ENCODE results near the gene ITGA8.
"Not testable (repeated sequence)": the region's sequence is repeated elsewhere in the genome, so short reads cannot be mapped to it uniquely, and the experiment has no call there.

The ITGA8 gene

DNA sequence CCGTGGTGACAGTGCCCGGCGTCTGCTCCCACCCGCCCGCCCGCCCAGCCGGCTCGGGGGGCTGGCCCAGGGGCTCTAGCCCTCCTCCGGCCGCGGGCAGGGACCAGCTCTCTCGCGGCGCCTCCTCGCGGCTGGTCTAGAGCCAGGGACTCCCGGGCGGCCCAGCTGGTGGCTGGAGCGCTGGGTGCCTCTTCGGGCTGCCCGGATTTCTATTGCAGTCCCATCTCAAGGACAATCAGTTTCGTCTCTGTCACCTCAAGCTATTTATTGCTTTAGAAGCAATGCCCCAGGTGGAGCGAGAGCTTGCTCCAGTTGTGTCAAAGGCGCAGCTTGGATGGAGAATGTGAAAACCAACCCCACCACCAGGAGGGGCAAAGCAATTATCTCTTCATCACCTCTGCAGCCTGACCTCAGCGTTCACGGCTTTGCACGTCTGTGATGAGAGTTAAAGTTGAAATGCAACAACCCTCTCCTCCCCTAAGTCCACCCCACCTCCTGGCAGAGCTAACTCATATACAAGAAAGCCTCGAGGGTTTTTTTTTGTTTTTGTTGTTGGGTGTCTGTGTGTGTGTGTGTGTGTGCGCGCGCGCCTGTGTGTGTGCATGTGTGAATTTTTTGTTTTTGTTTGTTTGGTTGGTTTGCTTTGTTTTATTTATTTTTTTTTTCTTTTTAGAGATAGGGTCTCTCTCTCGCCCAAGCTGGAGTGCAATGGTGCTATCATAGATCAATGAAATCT is at the start of gene ITGA8:
TSS of gene ITGA8 (minus strand) at position 24 of the 736 bp plus-strand sequence. CDS start 151 bp downstream, outside the sequence.
- no peak for DNase-seq (ENCODE audit: low read depth)

DNA sequence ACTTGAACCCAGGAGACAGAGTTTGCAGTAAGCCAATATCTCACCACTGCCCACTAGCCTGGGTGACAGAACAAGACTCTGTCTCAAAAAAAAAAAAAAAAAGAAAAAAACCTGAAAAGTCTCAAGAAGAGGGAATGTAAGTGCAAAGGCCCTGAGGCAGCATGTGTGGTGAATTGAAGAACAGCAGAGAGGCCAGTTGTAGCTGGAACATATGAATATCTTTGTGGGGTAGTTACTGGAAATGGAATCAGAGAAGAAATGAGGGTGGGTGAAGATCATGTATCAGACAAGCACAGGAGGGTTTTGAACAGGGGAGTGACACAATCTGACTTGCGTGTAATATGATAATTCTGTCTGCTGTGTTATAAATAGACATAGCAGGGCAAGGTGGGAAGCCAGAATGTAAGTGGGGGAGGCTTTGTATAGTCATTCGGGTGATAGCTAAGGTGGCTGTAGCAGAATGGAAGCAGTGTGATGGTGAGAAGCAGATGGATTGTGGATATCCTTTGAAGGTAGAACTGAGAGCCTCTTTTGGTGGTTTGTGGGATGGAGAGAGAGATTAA is 45.3 kb upstream of the ITGA8 start:
- no peak for DNase-seq (ENCODE audit: low read depth)

DNA sequence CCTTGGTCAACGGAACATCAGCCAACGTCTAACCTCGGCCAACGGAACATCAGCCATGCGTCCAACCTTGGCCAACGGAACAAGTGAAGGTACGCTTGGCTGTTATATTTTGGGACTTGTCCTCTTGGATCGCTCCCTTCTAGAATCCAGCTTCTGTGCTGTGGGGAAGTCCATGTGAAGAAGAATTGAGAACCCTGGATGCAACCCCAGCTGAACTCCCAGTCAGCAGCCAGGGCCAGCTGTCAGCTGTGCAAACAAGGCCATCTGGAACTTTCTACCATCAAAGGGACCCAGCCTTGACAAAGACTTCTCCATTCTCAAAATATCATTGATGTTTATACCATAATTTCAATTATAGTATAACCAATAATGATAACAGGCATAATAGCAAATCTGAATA is 43.3 kb upstream of the ITGA8 start:
- no peak for DNase-seq (ENCODE audit: low read depth)

GRCh38 chr10:15762239-15762638 is 42.5 kb upstream of the ITGA8 start:
- not testable (repeated sequence) for DNase-seq (ENCODE audit: low read depth)

DNA sequence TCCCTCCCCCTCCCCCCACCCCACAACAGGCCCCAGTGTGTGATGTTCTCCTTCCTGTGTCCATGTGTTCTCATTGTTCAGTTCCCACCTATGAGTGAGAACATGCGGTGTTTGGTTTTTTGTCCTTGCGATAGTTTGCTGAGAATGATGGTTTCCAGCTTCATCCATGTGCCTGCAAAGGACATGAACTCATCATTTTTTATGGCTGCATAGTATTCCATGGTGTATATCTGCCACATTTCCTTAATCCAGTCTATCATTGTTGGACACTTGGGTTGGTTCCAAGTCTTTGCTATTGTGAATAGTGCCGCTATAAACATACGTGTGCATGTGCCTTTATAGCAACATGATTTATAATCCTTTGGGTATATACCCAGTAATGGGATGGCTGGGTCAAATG is 41.5 kb upstream of the ITGA8 start:
- not testable (repeated sequence) for DNase-seq (ENCODE audit: low read depth)

- no peak for DNase-seq (ENCODE audit: low read depth)
Observed at GRCh38 chr10:15760681-15761080, 41.0 kb upstream of the ITGA8 start.

DNA sequence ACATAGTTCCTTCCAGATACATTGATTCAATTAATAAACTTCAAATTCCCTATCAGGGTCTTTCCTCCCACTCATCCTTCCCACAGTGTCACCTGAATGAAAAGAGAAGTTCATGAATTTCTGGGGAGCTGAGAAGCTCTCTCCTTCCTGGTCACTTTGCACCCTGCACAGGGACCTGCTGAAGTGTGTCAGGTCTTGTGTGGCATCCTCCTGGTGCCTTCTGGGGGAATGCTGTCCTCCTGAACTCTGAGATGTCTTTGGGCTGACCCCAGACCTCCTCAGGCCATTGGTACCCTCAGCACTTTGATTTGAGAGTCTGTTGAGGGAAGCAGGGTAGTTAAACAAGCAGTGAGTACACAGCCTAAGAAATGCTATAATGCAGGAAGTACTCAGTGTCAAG is 39.5 kb upstream of the ITGA8 start:
- DNase-seq (ENCODE audit: low read depth), result no peak

DNA sequence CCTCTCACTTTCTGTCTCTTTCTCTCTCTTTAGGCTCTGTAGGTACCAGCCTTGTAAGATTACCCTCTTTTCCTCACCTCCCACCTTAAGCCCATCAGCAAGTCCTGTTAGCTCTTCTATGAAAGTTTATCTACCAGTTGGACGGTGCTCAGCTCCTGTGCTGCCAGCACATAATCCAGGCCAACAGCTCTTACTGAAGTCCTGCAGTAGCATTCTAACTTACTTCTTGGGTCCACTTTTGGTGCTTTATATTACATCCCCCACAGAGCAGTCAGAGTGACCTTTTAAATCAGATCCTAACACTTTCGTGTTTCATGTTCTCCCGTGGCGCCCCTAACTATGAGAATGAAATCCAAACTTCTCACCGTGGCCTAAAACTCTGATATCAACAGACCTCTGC is 38.9 kb upstream of the ITGA8 start:
- DNase-seq (ENCODE audit: low read depth), result no peak

DNA sequence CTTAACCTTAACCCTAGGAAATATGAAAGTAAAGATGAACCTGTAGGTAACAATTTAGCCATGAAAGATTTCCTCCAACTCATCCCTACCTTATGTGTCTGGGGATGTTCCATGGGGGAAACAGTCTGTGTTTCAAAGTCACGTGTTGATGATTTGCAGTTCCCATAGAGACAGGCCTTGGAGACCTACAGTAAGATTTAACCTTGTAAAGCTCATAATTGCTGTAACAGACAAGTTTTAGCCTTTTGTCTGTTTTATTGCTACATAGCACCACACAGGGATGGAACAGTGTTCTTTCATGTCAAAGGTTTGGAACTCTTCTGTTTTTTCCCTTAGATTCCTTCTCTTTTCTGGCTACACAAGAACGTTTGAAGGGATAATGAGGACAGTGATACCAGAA is 35.2 kb upstream of the ITGA8 start:
- no peak for DNase-seq (ENCODE audit: low read depth)

DNA sequence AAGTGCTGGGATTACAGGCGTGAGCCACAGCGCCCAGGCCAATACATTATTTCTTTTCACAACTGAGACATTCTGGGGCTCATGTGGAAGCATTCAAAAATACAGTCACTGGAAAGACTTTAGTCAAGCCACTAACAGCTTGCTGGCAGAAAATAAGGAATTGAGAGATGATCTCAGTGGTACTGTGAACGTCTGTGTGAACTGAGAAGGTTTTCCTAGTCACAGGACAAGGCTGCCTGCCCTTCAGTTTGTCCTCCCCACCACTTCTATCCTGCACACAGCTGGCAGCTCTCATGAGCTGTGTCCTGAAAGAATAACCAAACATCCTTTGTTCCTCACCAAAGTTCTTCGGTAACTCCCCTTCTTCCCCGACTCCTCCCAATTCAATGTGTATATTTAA is 31.3 kb upstream of the ITGA8 start:
- DNase-seq (ENCODE audit: low read depth), result no peak

DNA sequence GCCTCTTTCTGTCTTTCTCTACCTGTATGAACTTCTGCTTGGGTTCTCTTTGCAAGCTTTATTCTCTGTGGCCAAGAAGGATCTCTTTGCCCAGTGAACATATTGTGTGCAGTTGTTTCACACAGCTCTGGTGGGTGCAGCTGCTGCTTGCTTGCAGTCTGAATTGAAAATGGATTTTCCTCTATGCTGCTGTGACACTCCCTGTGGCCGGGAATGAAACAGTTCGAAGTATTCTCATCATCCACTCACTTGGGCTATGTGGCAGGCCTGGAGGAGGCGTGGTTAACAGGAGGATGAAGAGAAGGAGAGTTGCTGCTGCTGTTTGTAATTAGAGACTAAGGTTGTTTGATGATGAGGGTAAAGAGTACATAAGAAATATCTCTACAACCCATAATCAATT is 28.4 kb upstream of the ITGA8 start:
- DNase-seq (ENCODE audit: low read depth), result no peak

- DNase-seq (ENCODE audit: low read depth), result no peak
Observed at GRCh38 chr10:15747632-15748031, 27.9 kb upstream of the ITGA8 start.

DNA sequence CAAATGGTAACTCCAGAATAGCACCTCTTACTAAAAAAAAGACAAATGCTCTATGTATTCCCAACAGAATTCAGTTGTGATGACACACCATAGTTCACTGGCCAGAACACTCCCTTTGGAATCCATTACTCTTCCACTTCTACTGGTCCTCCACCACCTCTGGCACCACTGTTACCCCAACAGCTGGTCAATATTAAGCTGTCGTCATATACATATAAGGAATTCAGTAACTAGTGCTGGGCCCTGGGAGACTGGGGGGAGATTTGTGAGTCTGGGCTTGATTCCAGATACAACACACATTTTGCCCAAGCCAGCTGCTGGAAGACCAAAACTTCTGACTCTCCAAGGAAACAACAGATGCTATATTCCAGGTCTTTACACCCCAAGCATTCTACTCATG is 26.0 kb upstream of the ITGA8 start:
- no peak for DNase-seq (ENCODE audit: low read depth)

DNA sequence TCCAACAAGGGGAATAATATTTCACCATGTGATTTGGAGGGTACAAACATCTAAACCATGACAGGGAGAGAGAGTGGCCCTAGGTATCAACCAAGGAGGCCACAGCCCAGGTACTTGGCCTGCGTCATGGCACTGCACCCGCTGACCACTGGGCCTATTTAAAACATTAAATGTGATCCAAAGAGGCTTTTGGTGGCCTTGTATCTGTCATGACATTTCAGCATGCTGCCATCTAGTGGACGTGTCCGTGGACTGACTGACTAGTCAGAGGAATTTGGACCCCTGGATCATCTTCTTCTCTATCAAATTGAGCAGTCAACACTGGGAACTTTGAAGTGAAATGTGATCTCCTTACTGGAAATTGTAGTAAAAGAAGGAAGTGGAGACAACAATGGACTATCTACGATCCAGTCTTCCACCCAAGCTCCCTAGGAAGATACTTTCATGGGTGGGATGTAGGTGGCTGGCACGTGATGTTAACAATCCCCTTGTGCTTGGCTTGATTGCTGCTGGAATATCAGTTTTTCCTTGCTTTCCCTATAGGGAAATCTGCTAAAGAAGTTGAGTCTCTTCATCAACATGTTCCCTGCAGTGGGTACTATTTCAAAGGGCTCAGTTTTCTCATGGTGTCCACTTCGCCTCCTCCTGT is 24.6 kb upstream of the ITGA8 start:
- DNase-seq (ENCODE audit: low read depth), result no peak

DNA sequence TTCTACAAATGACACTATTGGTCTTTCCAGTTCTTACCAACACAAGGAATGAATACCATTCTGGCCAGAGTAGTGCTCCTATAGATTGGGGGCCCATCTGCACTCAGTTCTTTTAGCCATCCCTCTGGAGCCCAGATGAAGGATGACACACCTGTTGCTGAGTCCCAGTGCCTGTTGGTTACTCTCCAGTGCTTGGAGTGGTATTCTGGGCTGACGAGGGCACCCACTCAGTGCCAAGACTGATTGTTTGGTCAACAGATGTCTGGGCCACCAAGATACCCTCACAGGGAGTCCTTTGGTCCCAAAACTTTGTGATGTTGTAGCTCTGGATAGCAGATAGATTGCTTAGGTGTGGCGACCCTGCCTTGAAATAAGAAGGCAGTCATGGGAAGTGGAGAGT is 23.7 kb upstream of the ITGA8 start:
- DNase-seq (ENCODE audit: low read depth), result no peak

GRCh38 chr10:15742836-15743235 is 23.1 kb upstream of the ITGA8 start:
- no peak for DNase-seq (ENCODE audit: low read depth)

GRCh38 chr10:15742102-15742501 is 22.4 kb upstream of the ITGA8 start:
- DNase-seq (ENCODE audit: low read depth), result no peak

DNA sequence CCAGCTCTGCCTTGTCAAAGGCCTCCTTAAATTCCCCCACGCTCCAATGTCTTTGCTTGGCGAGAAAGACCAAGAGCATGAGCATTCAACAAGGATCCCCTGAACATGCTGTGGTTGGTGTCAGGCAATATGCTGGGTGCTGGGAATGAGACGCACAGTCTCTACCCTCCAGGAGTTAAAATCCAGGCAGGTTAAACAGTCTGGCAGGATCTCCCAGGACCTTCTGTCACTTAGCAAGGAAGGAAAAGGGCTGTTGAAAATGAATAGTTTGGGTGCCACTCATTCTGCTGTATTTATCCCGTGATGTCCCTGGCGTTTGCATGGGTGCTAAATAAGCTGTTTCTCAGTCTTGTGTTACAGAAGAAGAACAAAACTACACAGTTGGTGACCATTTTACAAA is 21.9 kb upstream of the ITGA8 start:
- no peak for DNase-seq (ENCODE audit: low read depth)

- no peak for DNase-seq (ENCODE audit: low read depth)
Observed at GRCh38 chr10:15740261-15740660, 20.5 kb upstream of the ITGA8 start.

DNA sequence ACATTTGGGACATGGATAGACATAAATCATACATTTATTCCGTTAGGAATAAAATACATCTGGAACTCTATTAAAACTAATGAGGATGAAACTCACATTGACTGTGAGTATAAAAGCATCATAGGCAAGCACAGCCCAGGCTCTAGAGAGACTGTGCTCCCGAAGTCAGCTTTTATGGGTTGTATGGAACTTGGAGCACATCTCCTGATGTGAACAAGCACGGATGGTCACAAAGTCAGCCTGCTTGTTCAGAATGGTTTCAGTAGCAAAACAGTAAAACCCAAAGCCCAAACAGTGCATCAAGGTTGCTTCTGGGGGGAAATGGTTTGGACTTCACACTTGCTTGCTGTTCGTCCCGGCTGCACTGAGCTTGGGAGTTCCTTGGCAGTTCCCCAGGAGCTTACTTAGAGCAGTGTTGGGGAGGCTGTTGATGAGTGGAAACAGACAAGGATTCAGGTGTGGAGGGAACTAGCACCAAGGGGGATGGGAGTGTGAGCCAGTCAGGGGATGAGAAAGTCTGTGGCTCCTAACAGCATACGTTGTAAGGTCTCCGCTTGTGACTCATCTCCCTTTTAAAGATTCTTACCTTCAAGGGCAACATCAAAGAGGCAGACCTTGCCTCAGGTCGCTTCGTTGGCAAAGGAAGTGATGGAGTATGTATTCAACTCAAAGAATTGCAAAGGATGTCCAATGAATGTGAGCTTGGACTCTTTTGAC is 19.7 kb upstream of the ITGA8 start:
- DNase-seq (ENCODE audit: low read depth), result no peak

GRCh38 chr10:15738270-15738925 is 18.7 kb upstream of the ITGA8 start:
- no peak for DNase-seq (ENCODE audit: low read depth)

- DNase-seq (ENCODE audit: low read depth), result no peak
Observed at GRCh38 chr10:15737656-15738055, 17.9 kb upstream of the ITGA8 start.
